HL-60 (cell line): ENCODE data around the gene SLC25A10.
A peak's percentile ranks its signal among the peaks of the same experiment; 100 is the strongest.
"Not testable (repeated sequence)": the region's sequence is repeated elsewhere in the genome, so short reads cannot be mapped to it uniquely, and the experiment has no call there.

Source experiments
- DNase-seq, 2 experiments: peaks; one replicate each; pipeline ENCODE4 v3.0.0-alpha.2; 2010 to 2020; ENCODE audit warnings: low read depth in 1 of 2, low spot score in 1 of 2
- H3K27ac ChIP-seq: fragments of 250-450 bp; sonication (Bioruptor Pico); replicated peaks from 2 replicates; pipeline ENCODE4 v1.5.1; 2020; ENCODE audit warnings: mild to moderate bottlenecking, moderate library complexity
- H3K27me3 ChIP-seq: fragments of 250-450 bp; sonication (Bioruptor Pico); 2 replicates; pipeline ENCODE4 v1.5.1; 2021; ENCODE audit warnings: mild to moderate bottlenecking, moderate library complexity; ENCODE audit not compliant: insufficient read depth, poor library complexity, severe bottlenecking
- H3K4me3 ChIP-seq: replicated peaks from 2 replicates; pipeline ENCODE4 v1.5.1; 2011; ENCODE audit warnings: mild to moderate bottlenecking, control low read depth, low read length; ENCODE audit not compliant: insufficient read depth
- GABPA ChIP-seq: IDR thresholded peaks from 2 replicates; pipeline ENCODE4 v1.6.1; 2012; ENCODE audit warnings: low read depth
- POLR2AphosphoS5 ChIP-seq: IDR thresholded peaks from 2 replicates; pipeline ENCODE4 v1.6.1; 2012; ENCODE audit warnings: low read depth
- SPI1 ChIP-seq: IDR thresholded peaks from 2 replicates; pipeline ENCODE4 v1.6.1; 2012; ENCODE audit warnings: low read depth, mild to moderate bottlenecking, borderline replicate concordance
- TF ChIP-seq, protein P1 (sequence below): IDR thresholded peaks from 2 replicates; pipeline ENCODE4 v1.6.1; 2012; ENCODE audit warnings: low read depth; ENCODE audit not compliant: insufficient replicate concordance
- TF ChIP-seq, protein P2 (sequence below): IDR thresholded peaks from one replicate; pipeline ENCODE4 v1.5.1; 2011; ENCODE audit warnings: low read length, control low read depth, inconsistent platforms; ENCODE audit not compliant: insufficient read depth

The SLC25A10 gene

DNA sequence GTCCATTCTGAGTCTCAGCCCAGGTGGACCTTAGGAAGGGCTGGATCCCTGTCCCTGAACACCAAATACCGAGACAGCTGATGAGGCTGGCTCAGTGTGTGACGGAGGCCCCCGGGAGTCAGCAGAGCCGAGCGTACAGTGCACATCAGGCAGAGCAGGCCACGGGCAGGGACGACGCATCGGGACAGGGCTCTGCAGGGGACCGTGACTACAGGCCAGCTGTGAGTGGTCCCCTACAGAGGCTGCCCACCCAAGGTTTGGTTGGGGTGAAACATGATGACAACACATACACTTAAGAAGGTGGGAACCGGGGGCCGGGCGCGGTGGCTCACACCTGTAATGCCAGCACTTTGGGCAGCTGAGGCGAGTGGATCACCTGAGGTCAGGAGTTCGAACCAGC is 39.1 kb upstream of the SLC25A10 start:
- no peak for DNase-seq
- no peak overlapping the region for H3K4me3 ChIP-seq
- no peaks in the 10 kb centered on the region for H3K27me3 ChIP-seq
- H3K27ac ChIP-seq, result no peak overlapping the region
- TF ChIP-seq SPI1 (no peak), POLR2AphosphoS5 (no peak), GABPA (no peak)
- TF ChIP-seq, protein P1, sequence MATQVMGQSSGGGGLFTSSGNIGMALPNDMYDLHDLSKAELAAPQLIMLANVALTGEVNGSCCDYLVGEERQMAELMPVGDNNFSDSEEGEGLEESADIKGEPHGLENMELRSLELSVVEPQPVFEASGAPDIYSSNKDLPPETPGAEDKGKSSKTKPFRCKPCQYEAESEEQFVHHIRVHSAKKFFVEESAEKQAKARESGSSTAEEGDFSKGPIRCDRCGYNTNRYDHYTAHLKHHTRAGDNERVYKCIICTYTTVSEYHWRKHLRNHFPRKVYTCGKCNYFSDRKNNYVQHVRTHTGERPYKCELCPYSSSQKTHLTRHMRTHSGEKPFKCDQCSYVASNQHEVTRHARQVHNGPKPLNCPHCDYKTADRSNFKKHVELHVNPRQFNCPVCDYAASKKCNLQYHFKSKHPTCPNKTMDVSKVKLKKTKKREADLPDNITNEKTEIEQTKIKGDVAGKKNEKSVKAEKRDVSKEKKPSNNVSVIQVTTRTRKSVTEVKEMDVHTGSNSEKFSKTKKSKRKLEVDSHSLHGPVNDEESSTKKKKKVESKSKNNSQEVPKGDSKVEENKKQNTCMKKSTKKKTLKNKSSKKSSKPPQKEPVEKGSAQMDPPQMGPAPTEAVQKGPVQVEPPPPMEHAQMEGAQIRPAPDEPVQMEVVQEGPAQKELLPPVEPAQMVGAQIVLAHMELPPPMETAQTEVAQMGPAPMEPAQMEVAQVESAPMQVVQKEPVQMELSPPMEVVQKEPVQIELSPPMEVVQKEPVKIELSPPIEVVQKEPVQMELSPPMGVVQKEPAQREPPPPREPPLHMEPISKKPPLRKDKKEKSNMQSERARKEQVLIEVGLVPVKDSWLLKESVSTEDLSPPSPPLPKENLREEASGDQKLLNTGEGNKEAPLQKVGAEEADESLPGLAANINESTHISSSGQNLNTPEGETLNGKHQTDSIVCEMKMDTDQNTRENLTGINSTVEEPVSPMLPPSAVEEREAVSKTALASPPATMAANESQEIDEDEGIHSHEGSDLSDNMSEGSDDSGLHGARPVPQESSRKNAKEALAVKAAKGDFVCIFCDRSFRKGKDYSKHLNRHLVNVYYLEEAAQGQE, result no peak
- TF ChIP-seq, protein P2, sequence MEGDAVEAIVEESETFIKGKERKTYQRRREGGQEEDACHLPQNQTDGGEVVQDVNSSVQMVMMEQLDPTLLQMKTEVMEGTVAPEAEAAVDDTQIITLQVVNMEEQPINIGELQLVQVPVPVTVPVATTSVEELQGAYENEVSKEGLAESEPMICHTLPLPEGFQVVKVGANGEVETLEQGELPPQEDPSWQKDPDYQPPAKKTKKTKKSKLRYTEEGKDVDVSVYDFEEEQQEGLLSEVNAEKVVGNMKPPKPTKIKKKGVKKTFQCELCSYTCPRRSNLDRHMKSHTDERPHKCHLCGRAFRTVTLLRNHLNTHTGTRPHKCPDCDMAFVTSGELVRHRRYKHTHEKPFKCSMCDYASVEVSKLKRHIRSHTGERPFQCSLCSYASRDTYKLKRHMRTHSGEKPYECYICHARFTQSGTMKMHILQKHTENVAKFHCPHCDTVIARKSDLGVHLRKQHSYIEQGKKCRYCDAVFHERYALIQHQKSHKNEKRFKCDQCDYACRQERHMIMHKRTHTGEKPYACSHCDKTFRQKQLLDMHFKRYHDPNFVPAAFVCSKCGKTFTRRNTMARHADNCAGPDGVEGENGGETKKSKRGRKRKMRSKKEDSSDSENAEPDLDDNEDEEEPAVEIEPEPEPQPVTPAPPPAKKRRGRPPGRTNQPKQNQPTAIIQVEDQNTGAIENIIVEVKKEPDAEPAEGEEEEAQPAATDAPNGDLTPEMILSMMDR, result no peak

GRCh38 chr17:81673561-81674258 is 38.4 kb upstream of the SLC25A10 start:
- DNase-seq, result no peak
- Histone ChIP-seq H3K27ac (no peak overlapping the region), H3K27me3 (no peaks in the 10 kb centered on the region), H3K4me3 (no peak overlapping the region)
- TF ChIP-seq, protein P1, result no peak
- TF ChIP-seq, protein P2, result no peak
- peak; percentile 54; the same call in 1 of the 2 replicates for TF ChIP-seq POLR2AphosphoS5
- no peak for TF ChIP-seq SPI1
- TF ChIP-seq GABPA, result no peak

- peak in 1 of 2 experiments; percentile 62 for DNase-seq
- H3K27ac ChIP-seq, H3K4me3 ChIP-seq, H3K27me3 ChIP-seq: not testable (repeated sequence)
- TF ChIP-seq, protein P2, result peak; percentile 28
These were observed 36.4 kb upstream of the SLC25A10 start for GRCh38 chr17:81675515-81676221.

GRCh38 chr17:81676906-81677305 is 35.2 kb upstream of the SLC25A10 start:
- TF ChIP-seq, protein P2, result no peak
- TF ChIP-seq POLR2AphosphoS5, result 0 out of 2 replicates have a peak, but pooled peaks have one; percentile 9
- no peak overlapping the region for H3K4me3 ChIP-seq
- no peak for DNase-seq
- no peaks in the 10 kb centered on the region for H3K27me3 ChIP-seq
- H3K27ac ChIP-seq, result no peak overlapping the region
